Fibroblast of mammary gland (primary cell): ENCODE results near the gene USP15.

Source experiments
- DNase-seq: peaks from one replicate; pipeline ENCODE4 v3.0.0-alpha.2; 2010; ENCODE audit warnings: low read depth
- H3K4me3 ChIP-seq: 2 replicates; pipeline ENCODE4 v1.5.1; 2011; ENCODE audit warnings: low read depth, mild to moderate bottlenecking, low read length, moderate library complexity; ENCODE audit not compliant: control insufficient read depth
- TF ChIP-seq, protein P1 (sequence below): conservative IDR thresholded peaks from 2 replicates; pipeline ENCODE4 v1.5.1; 2011; ENCODE audit warnings: low read depth, low read length, inconsistent platforms; ENCODE audit not compliant: control insufficient read depth, insufficient read depth

The USP15 gene

DNA sequence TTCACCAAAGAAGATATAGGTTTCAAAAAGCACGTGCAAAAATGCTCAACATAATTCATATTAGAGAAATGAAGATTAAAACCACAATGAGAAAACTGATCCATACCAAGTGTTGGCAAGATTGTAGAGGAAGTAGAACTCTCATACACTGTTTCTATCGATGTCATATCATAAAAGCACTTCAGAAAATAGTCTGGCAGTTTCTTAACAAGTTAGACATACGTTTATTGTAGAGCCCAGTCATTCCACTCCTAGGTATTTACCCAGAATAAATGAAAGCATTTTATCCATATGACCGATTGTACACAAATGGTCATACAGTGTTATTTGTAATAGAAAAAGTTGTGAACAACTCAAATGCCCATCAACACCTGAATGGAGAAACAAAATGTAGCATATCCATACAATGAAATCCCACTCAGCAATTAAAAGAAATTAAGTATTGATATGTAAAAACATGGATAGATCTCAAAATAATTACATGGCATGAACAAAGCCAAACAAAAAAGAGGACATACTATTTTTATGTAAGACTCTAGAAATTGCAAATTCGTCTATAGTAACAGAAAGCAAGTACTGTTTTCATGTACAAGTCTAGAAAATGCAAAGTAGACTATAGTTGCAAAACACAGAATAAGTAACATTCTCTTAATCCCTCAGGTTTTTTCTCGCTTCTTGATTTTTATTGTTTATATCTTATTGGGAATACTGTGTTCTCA lies 41.0 kb downstream of the USP15 start:
- no peak overlapping the region for H3K4me3 ChIP-seq
- TF ChIP-seq, protein P1, sequence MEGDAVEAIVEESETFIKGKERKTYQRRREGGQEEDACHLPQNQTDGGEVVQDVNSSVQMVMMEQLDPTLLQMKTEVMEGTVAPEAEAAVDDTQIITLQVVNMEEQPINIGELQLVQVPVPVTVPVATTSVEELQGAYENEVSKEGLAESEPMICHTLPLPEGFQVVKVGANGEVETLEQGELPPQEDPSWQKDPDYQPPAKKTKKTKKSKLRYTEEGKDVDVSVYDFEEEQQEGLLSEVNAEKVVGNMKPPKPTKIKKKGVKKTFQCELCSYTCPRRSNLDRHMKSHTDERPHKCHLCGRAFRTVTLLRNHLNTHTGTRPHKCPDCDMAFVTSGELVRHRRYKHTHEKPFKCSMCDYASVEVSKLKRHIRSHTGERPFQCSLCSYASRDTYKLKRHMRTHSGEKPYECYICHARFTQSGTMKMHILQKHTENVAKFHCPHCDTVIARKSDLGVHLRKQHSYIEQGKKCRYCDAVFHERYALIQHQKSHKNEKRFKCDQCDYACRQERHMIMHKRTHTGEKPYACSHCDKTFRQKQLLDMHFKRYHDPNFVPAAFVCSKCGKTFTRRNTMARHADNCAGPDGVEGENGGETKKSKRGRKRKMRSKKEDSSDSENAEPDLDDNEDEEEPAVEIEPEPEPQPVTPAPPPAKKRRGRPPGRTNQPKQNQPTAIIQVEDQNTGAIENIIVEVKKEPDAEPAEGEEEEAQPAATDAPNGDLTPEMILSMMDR, result no peak
- DNase-seq, result no peak

DNA sequence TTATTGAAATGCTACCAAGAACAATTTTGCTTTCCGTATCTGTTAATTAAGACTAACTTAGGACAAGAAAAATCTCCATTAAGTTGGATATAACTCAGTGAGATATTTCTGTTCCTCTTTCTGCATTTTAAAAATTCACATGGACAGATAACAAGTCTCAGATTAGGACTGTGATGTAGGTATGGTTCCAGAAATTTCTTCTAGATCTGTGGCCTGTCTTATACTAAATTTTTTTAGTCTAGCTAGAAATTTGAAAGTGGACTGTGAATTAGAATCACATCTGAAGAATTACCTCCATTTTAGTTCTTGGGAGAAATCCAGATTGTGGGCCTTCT lies 41.6 kb downstream of the USP15 start:
- TF ChIP-seq, protein P1, result no peak
- no peak overlapping the region for H3K4me3 ChIP-seq
- DNase-seq, result no peak

DNA sequence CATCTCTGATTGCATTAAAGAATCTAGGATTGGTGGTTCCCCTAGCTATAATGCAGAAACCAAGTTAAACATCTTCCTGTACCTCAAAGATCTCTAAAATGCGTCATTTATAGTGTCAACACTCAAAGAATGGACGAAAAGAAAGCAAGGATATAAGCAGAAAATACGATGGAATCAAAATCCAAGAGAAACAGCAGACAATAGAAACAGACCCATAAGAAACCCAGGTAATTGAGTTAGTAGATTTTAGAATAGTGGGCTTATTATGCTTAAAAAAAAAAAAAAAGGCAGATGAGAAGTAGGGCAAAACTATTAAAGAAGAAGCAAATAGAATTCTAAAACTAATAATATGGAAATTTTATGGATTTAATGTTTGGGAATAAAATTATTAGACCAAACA lies 44.4 kb downstream of the USP15 start:
- no peak overlapping the region for H3K4me3 ChIP-seq
- DNase-seq, result no peak
- TF ChIP-seq, protein P1, result no peak

DNA sequence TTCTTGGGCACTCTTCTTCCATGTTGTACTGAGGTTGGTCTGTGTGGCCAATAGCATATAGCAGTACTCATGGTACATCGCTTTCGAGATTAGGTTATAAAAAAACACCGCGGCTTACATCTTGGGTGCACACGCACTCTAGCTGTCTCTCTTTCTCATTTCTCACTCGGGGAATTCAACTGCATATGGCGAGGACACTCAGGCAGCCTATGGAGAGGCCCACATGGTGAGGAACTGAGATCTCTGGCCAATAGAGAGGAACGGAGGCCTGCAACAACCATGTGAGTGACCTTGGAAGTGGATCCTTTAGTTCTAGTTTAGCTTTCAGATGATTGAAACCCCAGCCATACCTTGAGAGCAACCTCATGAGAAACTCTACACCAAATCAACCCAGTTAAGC lies 45.6 kb downstream of the USP15 start:
- TF ChIP-seq, protein P1, result no peak
- H3K4me3 ChIP-seq, result no peak overlapping the region
- no peak for DNase-seq

DNA sequence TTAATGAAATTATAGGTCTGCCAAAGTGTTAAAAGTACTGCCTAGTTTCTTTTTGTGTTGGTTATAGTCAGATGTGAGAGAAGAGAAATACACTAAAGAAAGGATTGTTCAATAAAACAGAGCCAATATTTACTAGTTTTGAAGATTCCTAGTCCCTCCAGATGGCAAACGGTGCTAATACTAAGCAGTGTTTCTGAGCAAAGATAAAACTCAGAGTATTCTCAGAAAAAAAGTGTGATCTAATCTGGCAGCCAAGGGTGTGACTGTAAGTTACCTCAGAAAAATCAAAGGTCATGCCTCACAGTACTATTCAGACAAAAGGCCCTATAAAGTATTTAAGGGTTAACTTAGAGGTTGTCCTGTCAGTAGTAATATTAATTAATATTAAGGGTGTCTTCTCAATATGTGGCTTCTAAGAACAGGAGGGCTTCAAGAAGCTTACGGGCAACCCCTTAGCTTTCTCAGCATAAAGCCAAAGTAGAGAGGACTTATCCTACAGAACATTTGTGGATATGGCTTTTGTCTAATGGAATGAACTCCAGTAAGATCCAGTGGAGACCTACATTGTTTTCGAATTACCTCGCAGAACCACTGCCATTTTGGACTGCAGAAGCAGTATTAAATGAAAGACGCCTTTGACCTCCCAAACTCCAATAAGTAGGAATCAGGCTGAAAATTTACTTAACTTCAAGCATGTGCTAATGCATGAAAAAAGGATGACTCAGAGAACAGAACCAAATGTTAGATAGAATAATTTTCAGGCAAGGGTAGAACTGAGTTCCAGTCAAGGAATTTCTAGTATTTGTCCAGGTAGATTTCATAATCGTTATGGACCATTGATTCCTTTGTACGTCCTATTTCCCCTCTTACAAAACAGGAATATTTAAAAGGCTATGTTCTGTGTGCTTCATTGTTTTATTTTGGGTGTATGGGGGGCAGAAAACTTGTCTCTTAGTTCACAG lies 46.6 kb downstream of the USP15 start:
- DNase-seq, result no peak
- H3K4me3 ChIP-seq, result no peak overlapping the region
- TF ChIP-seq, protein P1, result no peak

DNA sequence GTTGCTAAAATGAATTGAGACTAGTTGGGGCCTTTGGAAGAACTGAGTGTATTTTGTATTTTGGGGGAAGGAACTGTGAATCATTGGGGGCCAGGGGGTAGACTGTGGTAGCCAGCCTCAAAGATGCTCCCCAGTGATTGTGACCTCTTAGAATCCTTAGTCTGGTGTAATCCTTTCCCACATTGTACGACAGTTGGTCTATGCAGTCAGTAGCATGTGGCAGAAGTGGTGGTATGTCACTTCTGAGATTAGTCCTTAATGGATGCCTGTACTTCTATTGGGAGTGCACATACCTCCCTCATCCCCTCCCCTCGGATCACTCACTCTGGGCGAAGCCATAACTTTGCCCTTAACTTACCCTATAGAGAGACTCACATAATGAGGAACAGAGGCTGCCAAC lies 48.0 kb downstream of the USP15 start:
- no peak overlapping the region for H3K4me3 ChIP-seq
- DNase-seq, result no peak
- TF ChIP-seq, protein P1, result no peak
